Left lung (tissue), 10 donors: ENCODE results near the gene CNTN4. TPM values are rescaled to one million over a fixed set of nuclear protein-coding genes. Genes with fewer than 3 reads are reported as not detected.

ENCODE experiments used
- ATAC-seq: fragments of 200-7000 bp; cut with Tn5 transposase; one replicate; pipeline ENCODE4 v1.9.1; 2020; ENCODE audit warnings: moderate library complexity
- DNase-seq, 4 donors: peaks; one replicate each; pipeline ENCODE4 v3.0.0-alpha.2; 2013 to 2020
- H3K27ac ChIP-seq, 2 donors: fragments of 200-600 bp; sonication (generic) in 1 of 2; one replicate each; pipeline versions ENCODE4 v1.5.0 to v1.8.0; 2020 to 2021
- H3K27me3 ChIP-seq, 2 donors: fragments of 200-600 bp; sonication (generic) in 1 of 2; one replicate each; pipeline versions ENCODE4 v1.5.0 to v1.8.0; 2020 to 2021
- H3K36me3 ChIP-seq, 2 donors: fragments of 200-600 bp; sonication (generic) in 1 of 2; one replicate each; pipeline versions ENCODE4 v1.5.0 to v1.8.0; 2020 to 2021
- H3K4me1 ChIP-seq, 2 donors: fragments of 200-600 bp; one replicate each; pipeline ENCODE4 v1.8.0; 2021
- H3K4me3 ChIP-seq, 2 donors: fragments of 200-600 bp; sonication (generic) in 1 of 2; one replicate each; pipeline versions ENCODE4 v1.5.0 to v1.8.0; 2020 to 2021; ENCODE audit warnings: mild to moderate bottlenecking in 1 of 2
- H3K9me3 ChIP-seq, 2 donors: fragments of 200-600 bp; sonication (generic) in 1 of 2; one replicate each; pipeline versions ENCODE4 v1.5.0 to v1.8.0; 2020 to 2021
- intact Hi-C, 2 donors: fragments of 100-400 bp; cut with DNase I; formaldehyde crosslinking; loops; one replicate each; pipeline versions ENCODE4 v1.11.2 to v1.14.2; 2022
- polyA plus RNA-seq, 6 donors: library from polyadenylated mRNA; unstranded; fragments of 120-200 nt; gene quantifications; one replicate each; pipeline ENCODE4 v1.2.1, GENCODE V29; 2013; ENCODE audit not compliant: insufficient read length in 6 of 6
- total RNA-seq, 2 donors: library from RNA; stranded (reverse); fragmentation: NEBNext Ultra II Directional; extraction: Animal tissue kit (Norgen Biotek cat#: 25700); gene quantifications; one replicate each; pipeline ENCODE4 v1.2.1, GENCODE V29; 2021
- TF ChIP-seq, protein P1 (sequence below), 2 donors: fragments of 200-600 bp; sonication (generic) in 1 of 2; IDR thresholded peaks; one replicate each; pipeline versions ENCODE4 v1.5.0 to v1.8.0; 2021; ENCODE audit warnings: antibody characterized with exemption in 2 of 2
- donor health status: DM: no; HTN: yes; CAD: no.
- donor health status: DM: no; HTN: no; CAD: no.

CNTN4 gene
- total and polyA plus RNA-seq, 8 donors: 5.9 to 10.4 (median 8.2) TPM

DNA sequence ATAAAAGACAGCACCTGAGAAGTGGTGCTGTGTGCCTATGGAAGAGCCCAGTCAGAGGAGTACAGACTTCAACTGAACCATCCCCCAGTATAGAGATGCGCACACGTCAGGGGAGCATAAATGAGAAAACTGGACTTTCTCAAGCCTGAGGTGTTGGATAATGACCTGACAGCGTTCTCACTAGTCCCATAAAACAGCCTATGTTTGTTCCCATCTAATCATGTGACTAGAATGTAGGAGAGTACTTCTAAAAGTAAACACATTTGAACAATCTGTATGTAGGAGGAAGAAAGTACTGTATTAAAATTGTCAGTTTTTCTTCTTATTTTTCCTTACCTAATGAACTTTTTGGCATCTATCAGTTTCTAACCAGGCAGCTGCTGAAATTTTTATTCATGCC, 498.9 kb downstream of the CNTN4 start:
- ATAC-seq: peak; percentile 29
- intact Hi-C loops: no loop called here

DNA sequence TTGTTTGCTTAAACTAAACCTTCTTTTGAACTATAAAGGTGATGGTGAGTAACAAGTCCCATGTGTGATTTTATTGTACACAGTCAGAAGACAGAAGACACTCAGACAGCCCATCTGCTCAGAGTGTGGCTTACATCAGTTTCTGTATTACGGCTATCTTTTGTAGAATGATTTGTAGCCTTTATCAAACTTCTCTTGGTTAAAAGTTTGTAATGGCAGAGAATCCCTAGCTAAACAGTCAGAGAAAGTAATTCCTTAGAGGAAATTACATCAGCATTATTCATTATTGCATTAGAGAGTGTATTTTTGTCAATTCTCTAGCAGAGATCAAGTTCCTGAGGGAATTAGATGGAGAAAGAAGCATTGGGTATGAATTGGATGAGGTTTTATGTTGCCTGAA, 500.8 kb downstream of the CNTN4 start:
- DNase-seq (no peak), ATAC-seq (no peak)
- Histone ChIP-seq H3K36me3 (no peaks in the 10 kb centered on the region), H3K9me3 (no peaks in the 10 kb centered on the region), H3K27ac (no peak overlapping the region), H3K4me3 (no peak overlapping the region), H3K27me3 (no peaks in the 10 kb centered on the region), H3K4me1 (no peaks in the 10 kb centered on the region)
- TF ChIP-seq, protein P1, sequence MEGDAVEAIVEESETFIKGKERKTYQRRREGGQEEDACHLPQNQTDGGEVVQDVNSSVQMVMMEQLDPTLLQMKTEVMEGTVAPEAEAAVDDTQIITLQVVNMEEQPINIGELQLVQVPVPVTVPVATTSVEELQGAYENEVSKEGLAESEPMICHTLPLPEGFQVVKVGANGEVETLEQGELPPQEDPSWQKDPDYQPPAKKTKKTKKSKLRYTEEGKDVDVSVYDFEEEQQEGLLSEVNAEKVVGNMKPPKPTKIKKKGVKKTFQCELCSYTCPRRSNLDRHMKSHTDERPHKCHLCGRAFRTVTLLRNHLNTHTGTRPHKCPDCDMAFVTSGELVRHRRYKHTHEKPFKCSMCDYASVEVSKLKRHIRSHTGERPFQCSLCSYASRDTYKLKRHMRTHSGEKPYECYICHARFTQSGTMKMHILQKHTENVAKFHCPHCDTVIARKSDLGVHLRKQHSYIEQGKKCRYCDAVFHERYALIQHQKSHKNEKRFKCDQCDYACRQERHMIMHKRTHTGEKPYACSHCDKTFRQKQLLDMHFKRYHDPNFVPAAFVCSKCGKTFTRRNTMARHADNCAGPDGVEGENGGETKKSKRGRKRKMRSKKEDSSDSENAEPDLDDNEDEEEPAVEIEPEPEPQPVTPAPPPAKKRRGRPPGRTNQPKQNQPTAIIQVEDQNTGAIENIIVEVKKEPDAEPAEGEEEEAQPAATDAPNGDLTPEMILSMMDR (IDR thresholded peaks at IDR 0.05): no peak
- intact Hi-C loops: no loop called here

More for the DNA sequence above, 498.9 kb downstream of the CNTN4 start:
- H3K27ac ChIP-seq: no peak overlapping the region
- no peak for DNase-seq
- TF ChIP-seq, protein P1 (IDR thresholded peaks at IDR 0.05): no peak
- H3K4me3 ChIP-seq: no peak overlapping the region
- no peaks in the 10 kb centered on the region for H3K4me1 ChIP-seq
- H3K36me3 ChIP-seq: no peaks in the 10 kb centered on the region
- H3K9me3 ChIP-seq: no peaks in the 10 kb centered on the region
- H3K27me3 ChIP-seq: no peaks in the 10 kb centered on the region

DNA sequence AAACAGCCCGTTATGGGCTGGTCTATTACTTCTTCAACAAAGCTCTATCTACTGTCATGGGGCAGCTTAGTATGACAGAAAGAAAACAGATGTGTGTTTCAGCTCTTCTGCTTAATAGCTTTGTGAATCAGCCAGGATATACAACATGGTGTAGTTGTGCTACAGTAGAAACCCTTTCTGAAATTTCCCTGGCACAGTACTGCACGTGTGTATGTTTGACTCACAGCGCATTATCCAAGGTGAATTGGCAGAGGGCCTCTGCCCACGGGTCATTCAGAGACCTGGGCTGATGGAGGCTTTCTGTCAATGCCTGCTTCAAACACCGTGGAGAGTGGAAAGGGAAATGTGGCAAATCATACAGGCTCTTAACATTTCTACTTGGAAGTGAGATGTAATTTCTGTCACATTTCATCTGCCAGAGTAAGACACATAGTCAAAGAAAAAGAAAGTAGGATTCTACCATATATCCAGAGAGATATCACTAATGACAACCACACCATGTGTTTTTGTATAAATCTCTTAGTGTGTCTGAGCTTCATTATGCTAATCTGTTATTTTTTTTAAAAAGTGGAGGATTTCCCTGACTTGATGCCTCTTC, 505.1 kb downstream of the CNTN4 start:
- Histone ChIP-seq H3K27me3 (no peaks in the 10 kb centered on the region), H3K4me1 (no peaks in the 10 kb centered on the region), H3K4me3 (no peak overlapping the region), H3K9me3 (no peaks in the 10 kb centered on the region), H3K27ac (no peak overlapping the region), H3K36me3 (no peaks in the 10 kb centered on the region)
- intact Hi-C loops: no loop called here
- DNase-seq: no peak
- no peak for ATAC-seq
- TF ChIP-seq, protein P1 (IDR thresholded peaks at IDR 0.05): no peak

DNA sequence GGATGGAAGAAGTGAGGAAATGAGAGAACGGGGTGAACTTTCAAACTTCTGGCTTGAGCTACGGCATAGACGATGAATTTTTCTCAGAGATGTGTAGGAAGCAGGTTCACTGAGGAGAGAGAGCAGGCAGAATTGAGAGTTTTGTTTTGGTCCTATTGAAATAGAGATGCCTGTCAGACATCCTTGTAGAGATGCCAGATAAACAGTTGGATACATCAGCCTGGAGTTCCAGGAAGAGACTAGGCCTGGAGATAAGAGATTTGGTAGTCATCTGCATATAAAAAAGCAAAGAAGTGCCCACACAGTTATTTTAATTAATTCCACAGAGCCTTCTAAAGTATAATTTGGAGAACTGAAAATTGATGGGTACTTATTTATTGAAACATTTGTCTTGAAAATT, 515.9 kb downstream of the CNTN4 start:
- Histone ChIP-seq H3K27ac (no peak overlapping the region), H3K27me3 (no peaks in the 10 kb centered on the region), H3K9me3 (peaks cover 0 to 3% of the 10 kb centered on the region in 2 donors), H3K4me1 (no peaks in the 10 kb centered on the region), H3K36me3 (no peaks in the 10 kb centered on the region), H3K4me3 (no peak overlapping the region)
- intact Hi-C loops: no loop called here
- no peak for DNase-seq
- ATAC-seq: no peak
- TF ChIP-seq, protein P1 (IDR thresholded peaks at IDR 0.05): no peak

DNA sequence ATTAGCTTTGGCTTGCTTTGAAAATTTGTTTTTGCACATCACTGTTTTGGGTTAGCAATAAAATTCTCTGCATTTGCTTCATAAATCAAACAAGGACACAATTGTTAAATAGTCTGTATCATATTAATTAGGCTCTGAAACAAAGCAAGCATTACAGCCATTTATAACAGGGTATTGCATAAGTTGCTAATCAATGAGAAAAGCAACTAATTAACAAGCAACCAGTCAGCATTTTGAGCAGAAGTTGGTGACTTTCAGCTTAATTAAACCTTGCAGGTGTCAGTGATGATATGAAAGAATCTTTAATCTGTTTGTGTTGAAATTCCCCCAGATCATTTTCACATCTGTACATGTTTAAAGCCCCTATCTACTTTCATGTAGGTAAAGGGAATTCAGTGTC, 516.4 kb downstream of the CNTN4 start:
- no peak for ATAC-seq
- intact Hi-C loops: no loop called here
- Histone ChIP-seq H3K4me3 (no peak overlapping the region), H3K27ac (no peak overlapping the region), H3K27me3 (no peaks in the 10 kb centered on the region), H3K9me3 (peaks cover 0 to 3% of the 10 kb centered on the region in 2 donors), H3K4me1 (no peaks in the 10 kb centered on the region), H3K36me3 (no peaks in the 10 kb centered on the region)
- TF ChIP-seq, protein P1 (IDR thresholded peaks at IDR 0.05): no peak
- DNase-seq: no peak
